ENCODE results near the gene PRR12.

- TF ChIP-seq POU2F2 (IDR thresholded peaks at IDR 0.05; ENCODE audit: low read depth, low read length) (no peak), POLR2AphosphoS5 (IDR thresholded peaks at IDR 0.05; ENCODE audit: low read depth, low read length) (no peak), TAF1 (IDR thresholded peaks at IDR 0.05; ENCODE audit: low read depth, low read length) (no peak)
Observed at GRCh38 chr19:49570138-49570856, 20.7 kb upstream of the PRR12 start.

All from GM12891 (cell line).